ENCODE results near the gene TMEM88.

- TF ChIP-seq CTCF (conservative IDR thresholded peaks at IDR 0.05; ENCODE audit: low read depth, low read length) (no peak), EZH2 (IDR thresholded peaks at IDR 0.05; ENCODE audit: low read length, unreplicated experiment) (no peak), EZH2phosphoT487 (IDR thresholded peaks at IDR 0.05; ENCODE audit: borderline replicate concordance, low read length) (no peak)
Observed at GRCh38 chr17:7838090-7839075, 16.5 kb upstream of the TMEM88 start.

Measured in PC-3 (cell line).